ES-I3 (cell line): ENCODE results near the gene DNAJC13.

Source experiments
- H3K36me3 ChIP-seq: 2 replicates; pipeline ENCODE4 v1.6.1; 2013; ENCODE audit warnings: mild to moderate bottlenecking, low read length, control low read depth, moderate library complexity; ENCODE audit not compliant: insufficient read depth
- H3K4me1 ChIP-seq: 2 replicates; pipeline ENCODE4 v1.6.1; 2013; ENCODE audit warnings: mild to moderate bottlenecking, control low read depth, low read length; ENCODE audit not compliant: insufficient read depth
- H3K9ac ChIP-seq: 2 replicates; pipeline ENCODE4 v1.6.1; 2013; ENCODE audit warnings: low read depth, mild to moderate bottlenecking, low read length, moderate library complexity
- H3K9me3 ChIP-seq: 2 replicates; pipeline ENCODE4 v1.6.1; 2013; ENCODE audit warnings: mild to moderate bottlenecking, low read length, moderate library complexity; ENCODE audit not compliant: control insufficient read depth, insufficient read depth

The DNAJC13 gene

DNA sequence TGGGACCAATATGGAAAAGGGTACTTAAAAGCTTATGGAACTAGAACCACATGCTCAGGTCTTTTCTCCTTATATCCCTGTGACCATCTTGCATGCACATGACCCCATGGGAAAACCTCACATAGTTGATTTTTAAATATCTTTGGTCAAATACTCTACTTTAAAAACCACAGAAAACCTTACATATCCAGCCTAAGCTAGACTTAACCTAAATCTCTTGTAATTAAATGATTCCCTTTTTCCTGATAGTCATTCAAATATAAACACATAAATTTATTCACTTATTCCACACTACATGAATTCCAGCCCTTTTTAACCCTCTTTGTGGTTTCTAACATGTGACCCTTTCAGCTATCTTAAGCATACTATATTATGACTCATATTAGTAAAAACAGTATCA, 46.8 kb downstream of the DNAJC13 start:
- H3K9me3 ChIP-seq, result no peaks in the 10 kb centered on the region
- peaks cover 10% of the 10 kb centered on the region; the same call in 1 of the 2 replicates for H3K36me3 ChIP-seq
- no peaks in the 10 kb centered on the region for H3K4me1 ChIP-seq
- no peak overlapping the region for H3K9ac ChIP-seq

- Histone ChIP-seq H3K4me1 (no peaks in the 10 kb centered on the region), H3K9ac (no peak overlapping the region), H3K9me3 (no peaks in the 10 kb centered on the region), H3K36me3 (peaks cover 9% of the 10 kb centered on the region; the same call in 1 of the 2 replicates)
Measured at GRCh38 chr3:132469326-132469725, 52.0 kb downstream of the DNAJC13 start.

- Histone ChIP-seq H3K4me1 (no peaks in the 10 kb centered on the region), H3K36me3 (0 out of 2 replicates have a peak, but pooled peaks cover 8% of the 10 kb centered on the region), H3K9ac (no peak overlapping the region), H3K9me3 (no peaks in the 10 kb centered on the region)
Measured at GRCh38 chr3:132486099-132486498, 68.8 kb downstream of the DNAJC13 start.

DNA sequence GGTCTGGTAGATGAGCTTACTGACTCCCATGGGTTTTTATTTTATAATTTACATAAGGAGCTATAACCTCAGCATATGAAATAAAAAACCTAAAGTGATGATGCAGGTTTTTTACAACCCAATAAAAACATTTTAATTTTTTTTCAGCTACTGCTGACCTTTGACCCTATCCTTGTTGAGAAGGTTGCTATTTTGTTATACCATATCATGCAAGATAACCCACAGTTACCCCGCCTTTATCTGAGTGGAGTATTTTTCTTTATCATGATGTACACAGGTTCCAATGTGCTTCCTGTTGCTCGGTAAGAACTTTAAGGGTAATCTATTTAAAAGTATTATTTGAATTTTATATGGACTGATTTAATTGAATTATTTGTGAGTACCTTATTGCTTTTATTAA, 70.8 kb downstream of the DNAJC13 start:
- Histone ChIP-seq H3K36me3 (peaks cover 8% of the 10 kb centered on the region), H3K9ac (no peak overlapping the region), H3K9me3 (no peaks in the 10 kb centered on the region), H3K4me1 (no peaks in the 10 kb centered on the region)

- Histone ChIP-seq H3K9ac (no peak overlapping the region), H3K36me3 (peaks cover 12% of the 10 kb centered on the region; the same call in 1 of the 2 replicates), H3K9me3 (no peaks in the 10 kb centered on the region), H3K4me1 (no peaks in the 10 kb centered on the region)
Measured at GRCh38 chr3:132499071-132499470, 81.8 kb downstream of the DNAJC13 start.

DNA sequence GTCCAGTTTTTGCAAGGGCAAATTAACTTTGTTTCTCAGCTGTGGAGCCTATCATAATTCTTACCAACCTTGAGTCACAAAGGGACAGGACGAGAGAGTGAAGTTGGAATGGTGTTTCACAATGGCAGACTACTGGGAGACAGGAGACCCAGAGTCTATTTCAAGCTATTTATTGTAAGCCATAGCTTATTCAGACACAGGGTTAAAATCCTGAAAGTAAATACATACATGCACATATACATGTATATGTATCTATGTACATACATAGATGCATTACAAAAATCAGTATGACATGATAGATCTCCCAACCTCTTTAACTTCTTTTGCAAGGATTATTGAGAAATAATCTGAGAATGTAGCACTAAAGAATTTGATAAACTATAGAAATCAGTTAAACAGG, 86.3 kb downstream of the DNAJC13 start:
- H3K36me3 ChIP-seq, result peaks cover 19% of the 10 kb centered on the region; the same call in 1 of the 2 replicates
- no peak overlapping the region for H3K9ac ChIP-seq
- no peaks in the 10 kb centered on the region for H3K4me1 ChIP-seq
- H3K9me3 ChIP-seq, result no peaks in the 10 kb centered on the region

DNA sequence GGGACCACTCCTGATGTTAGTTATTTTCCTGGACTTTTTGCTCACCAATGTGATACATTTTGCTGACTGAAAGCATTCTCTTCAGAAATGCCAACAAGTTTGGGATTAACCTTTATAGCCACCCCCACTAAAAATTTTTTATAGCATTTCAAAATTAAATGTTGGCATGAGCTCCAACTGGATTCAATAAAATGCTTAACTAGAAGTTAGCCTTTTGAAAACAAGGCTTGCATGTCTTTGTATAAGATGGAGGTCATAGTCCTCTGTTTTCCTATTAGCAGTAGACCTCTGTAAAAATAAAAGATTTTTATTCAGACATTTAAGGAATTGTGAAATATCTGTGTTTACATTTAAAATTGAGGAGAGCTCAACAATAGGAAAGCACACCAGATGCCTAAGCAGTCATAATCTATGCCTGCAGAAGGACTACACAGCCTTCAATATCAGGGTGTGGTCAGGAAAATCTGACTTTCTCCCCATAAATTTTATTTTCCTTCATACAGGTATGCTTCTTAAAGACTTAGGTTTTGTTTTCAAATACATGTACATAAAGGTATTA, 87.2 kb downstream of the DNAJC13 start:
- Histone ChIP-seq H3K9ac (no peak overlapping the region), H3K4me1 (no peaks in the 10 kb centered on the region), H3K9me3 (no peaks in the 10 kb centered on the region), H3K36me3 (peaks cover 22% of the 10 kb centered on the region)

GRCh38 chr3:132507657-132508056, 90.4 kb downstream of the DNAJC13 start:
- Histone ChIP-seq H3K9ac (no peak overlapping the region), H3K4me1 (no peaks in the 10 kb centered on the region), H3K36me3 (peaks cover 16% of the 10 kb centered on the region), H3K9me3 (no peaks in the 10 kb centered on the region)

- Histone ChIP-seq H3K9ac (no peak overlapping the region), H3K4me1 (no peaks in the 10 kb centered on the region), H3K36me3 (peaks cover 24% of the 10 kb centered on the region), H3K9me3 (no peaks in the 10 kb centered on the region)
Measured at GRCh38 chr3:132509096-132509495, 91.8 kb downstream of the DNAJC13 start.

DNA sequence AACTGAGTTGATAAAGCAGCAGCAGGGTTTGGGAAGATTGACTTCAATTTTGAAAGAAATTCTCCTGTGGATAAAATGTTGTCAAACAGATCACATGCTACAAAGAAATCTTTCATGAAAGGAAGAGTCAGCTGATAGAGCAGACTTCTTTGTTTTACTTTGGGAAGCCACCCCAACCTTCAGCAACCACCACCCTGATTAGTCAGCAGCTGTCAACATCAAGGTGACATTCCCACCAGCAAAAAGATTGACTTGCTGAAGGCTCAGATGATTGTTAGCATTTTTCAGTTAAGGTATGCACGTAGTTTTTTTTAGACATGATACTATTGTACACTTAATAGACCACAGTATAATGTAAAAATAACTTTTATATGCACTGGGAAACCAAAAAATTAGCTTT, 92.2 kb downstream of the DNAJC13 start:
- no peak overlapping the region for H3K9ac ChIP-seq
- no peaks in the 10 kb centered on the region for H3K4me1 ChIP-seq
- H3K9me3 ChIP-seq, result no peaks in the 10 kb centered on the region
- peaks cover 24% of the 10 kb centered on the region for H3K36me3 ChIP-seq

DNA sequence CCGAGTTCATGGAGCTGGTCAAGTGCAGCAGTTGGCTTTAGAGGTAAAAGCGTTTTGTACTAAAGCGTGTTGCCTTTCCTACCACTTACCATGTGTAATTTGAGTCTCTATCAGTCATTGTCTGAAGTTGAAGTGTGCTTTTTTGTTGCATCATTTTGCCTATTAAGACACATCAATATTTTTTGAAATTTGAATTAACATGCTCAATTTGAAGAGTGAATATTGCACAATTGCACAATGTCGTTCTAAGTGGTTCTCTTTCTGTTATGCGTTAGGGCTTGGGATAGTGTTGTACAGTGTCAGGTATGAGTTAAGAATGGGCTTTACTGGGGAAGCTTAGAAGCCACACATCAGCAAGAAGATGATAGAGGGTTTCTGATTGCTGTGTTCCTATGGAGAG, 95.8 kb downstream of the DNAJC13 start:
- Histone ChIP-seq H3K9ac (no peak overlapping the region), H3K36me3 (peaks cover 26% of the 10 kb centered on the region), H3K9me3 (no peaks in the 10 kb centered on the region), H3K4me1 (no peaks in the 10 kb centered on the region)

- Histone ChIP-seq H3K36me3 (peaks cover 26% of the 10 kb centered on the region), H3K4me1 (no peaks in the 10 kb centered on the region), H3K9ac (no peak overlapping the region), H3K9me3 (no peaks in the 10 kb centered on the region)
Measured at GRCh38 chr3:132517311-132517710, 100.0 kb downstream of the DNAJC13 start.

GRCh38 chr3:132519914-132520313, 102.6 kb downstream of the DNAJC13 start:
- no peaks in the 10 kb centered on the region for H3K4me1 ChIP-seq
- H3K9ac ChIP-seq, result no peak overlapping the region
- H3K36me3 ChIP-seq, result peaks cover 28% of the 10 kb centered on the region
- no peaks in the 10 kb centered on the region for H3K9me3 ChIP-seq

DNA sequence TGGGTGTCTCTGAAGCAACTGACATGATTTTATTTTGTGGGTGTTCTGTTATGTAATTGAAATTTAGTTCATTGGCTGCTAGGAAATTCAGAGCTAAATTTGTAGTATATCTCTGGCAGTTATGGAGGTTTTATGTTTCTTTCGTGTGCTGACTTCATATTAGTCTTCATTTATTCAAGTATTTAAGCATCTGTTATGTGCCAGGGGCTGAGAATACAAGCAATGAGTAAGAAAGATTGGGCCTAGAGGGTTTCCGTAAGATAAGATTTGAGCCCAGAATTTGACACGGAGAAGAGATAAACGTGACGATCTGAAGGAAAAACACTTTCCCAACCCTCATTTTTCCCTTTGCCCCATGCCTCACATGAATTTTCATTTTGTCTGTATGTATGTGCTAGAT, 104.6 kb downstream of the DNAJC13 start:
- no peaks in the 10 kb centered on the region for H3K4me1 ChIP-seq
- H3K36me3 ChIP-seq, result peaks cover 27% of the 10 kb centered on the region
- no peaks in the 10 kb centered on the region for H3K9me3 ChIP-seq
- no peak overlapping the region for H3K9ac ChIP-seq

GRCh38 chr3:132522353-132522752, 105.1 kb downstream of the DNAJC13 start:
- no peak overlapping the region for H3K9ac ChIP-seq
- H3K36me3 ChIP-seq, result peaks cover 23% of the 10 kb centered on the region
- no peaks in the 10 kb centered on the region for H3K9me3 ChIP-seq
- no peaks in the 10 kb centered on the region for H3K4me1 ChIP-seq

DNA sequence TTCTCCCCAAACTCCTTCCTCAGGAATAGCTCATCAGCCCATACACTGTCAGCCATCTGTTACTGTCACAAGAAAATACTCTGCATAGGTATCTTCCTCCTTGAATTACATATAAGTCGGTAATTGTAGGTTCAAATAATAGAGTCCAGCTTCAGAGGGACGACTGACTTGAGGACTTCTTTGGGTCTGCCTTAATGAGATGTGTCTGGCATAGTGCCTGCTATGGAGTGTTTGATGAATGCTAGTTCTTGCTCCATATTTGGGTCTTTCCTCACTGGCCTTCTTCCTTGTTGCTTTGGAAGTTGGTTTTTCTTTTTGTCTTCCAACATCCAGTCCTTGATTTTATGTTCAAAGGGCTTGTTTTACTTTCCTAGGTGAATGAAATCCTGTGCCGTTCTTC, 113.3 kb downstream of the DNAJC13 start:
- Histone ChIP-seq H3K4me1 (no peaks in the 10 kb centered on the region), H3K9me3 (no peaks in the 10 kb centered on the region), H3K9ac (no peak overlapping the region), H3K36me3 (peaks cover 12% of the 10 kb centered on the region)
